Prostate gland (tissue), 2 donors: ENCODE data around the gene SIPA1.

Experiments
- POLR2A ChIP-seq: fragments of 450-650 bp; IDR thresholded peaks from one replicate; pipeline ENCODE4 v1.6.1; 2016; ENCODE audit warnings: antibody characterized with exemption, mild to moderate bottlenecking
- POLR2AphosphoS5 ChIP-seq: sonication (generic); formaldehyde crosslinking; IDR thresholded peaks from one replicate; pipeline ENCODE4 v1.6.1; 2017; ENCODE audit warnings: antibody characterized with exemption
- TF ChIP-seq, protein P1 (sequence below), 4 experiments: fragments of 200-600 bp in 2 of 4; fragments of 450-650 bp in 2 of 4; sonication (generic) in 2 of 4; IDR thresholded peaks; 1 replicate in 3 of 4; 2 replicates in 1 of 4; pipeline ENCODE4 v1.5.1; 2016 to 2019; ENCODE audit warnings: antibody characterized with exemption in 4 of 4, mild to moderate bottlenecking in 2 of 4, moderate library complexity in 2 of 4

GRCh38 chr11:65599216-65599954 is 38.5 kb upstream of the SIPA1 start:
- TF ChIP-seq POLR2A = no peak
- TF ChIP-seq, protein P1, sequence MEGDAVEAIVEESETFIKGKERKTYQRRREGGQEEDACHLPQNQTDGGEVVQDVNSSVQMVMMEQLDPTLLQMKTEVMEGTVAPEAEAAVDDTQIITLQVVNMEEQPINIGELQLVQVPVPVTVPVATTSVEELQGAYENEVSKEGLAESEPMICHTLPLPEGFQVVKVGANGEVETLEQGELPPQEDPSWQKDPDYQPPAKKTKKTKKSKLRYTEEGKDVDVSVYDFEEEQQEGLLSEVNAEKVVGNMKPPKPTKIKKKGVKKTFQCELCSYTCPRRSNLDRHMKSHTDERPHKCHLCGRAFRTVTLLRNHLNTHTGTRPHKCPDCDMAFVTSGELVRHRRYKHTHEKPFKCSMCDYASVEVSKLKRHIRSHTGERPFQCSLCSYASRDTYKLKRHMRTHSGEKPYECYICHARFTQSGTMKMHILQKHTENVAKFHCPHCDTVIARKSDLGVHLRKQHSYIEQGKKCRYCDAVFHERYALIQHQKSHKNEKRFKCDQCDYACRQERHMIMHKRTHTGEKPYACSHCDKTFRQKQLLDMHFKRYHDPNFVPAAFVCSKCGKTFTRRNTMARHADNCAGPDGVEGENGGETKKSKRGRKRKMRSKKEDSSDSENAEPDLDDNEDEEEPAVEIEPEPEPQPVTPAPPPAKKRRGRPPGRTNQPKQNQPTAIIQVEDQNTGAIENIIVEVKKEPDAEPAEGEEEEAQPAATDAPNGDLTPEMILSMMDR (IDR thresholded peaks at IDR 0.05) = no peak
- no peak for TF ChIP-seq POLR2AphosphoS5
